GM21786 (cell line): ENCODE data around the gene GREM2.
A peak's percentile ranks its signal among the peaks of the same experiment; 100 is the strongest.

Experiments
- ATAC-seq: cut with Tn5 transposase; IDR thresholded peaks from one replicate; pipeline ENCODE4 v1.9.1; 2021; ENCODE audit not compliant: unreplicated experiment

The GREM2 gene

DNA sequence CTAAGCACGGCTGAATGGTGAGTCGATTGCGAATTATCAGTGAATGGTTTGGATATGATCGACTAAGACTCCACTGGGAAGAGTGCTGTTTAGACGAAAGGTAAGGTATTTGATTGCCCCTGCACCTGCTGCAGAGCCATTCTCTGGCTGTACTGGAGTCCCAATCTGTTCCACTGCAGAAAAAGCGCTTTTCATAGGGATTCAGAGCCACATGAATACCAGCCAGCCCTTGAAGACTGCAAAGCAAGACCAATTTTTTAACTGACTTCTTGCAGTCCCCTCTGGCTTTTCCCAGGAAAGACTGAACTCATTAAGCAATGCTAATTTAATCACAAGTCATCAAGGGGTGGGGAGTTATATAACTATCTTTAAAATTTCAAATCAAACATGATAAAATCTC, 1.3 kb downstream of the GREM2 start:
- ATAC-seq: no peak

DNA sequence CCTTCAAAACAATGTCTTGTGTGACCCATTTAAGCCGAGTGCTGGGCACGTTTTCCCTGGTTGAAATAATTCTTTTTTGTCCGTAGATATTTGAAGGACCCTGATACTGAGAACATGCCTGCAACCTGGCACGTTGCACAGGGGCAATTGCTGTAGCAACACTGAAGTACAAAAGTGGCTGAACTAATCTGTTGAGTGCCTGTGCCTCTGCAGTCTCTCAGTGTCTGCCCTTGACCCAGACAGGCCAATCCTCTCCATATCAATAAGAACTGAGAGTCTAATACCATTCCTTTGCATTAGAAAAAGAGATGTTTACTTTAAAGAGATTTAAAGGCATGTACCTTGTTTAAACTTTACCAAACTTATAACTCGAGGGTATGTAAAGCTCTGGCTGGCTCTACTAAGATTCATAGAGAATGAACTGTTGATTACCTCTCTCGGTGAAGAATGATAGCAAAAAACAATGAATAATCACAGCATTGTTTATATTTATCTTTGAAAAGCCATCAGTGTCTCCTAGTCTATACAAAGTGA, 2.4 kb downstream of the GREM2 start:
- ATAC-seq: no peak

DNA sequence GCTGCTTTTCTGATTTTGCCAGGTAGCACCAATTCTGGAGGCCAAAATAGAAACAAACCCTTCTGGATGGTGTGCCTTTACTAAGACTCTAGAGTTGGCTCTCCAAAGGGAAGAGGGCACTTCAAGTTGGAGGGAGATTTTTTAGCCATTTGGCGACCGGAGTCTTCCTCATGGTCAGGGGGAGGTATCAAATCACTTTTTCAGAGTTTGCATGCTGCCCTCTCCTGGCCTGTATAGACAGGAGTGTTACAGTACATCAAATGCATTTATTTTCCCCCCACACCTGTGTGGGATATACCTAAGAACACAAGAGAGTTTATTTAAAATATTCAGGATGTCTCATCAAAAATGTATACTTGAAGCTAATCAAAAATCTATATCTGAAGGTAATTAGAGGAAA, 3.2 kb downstream of the GREM2 start:
- ATAC-seq: no peak

GRCh38 chr1:240607006-240607405, 4.9 kb downstream of the GREM2 start:
- no peak for ATAC-seq

DNA sequence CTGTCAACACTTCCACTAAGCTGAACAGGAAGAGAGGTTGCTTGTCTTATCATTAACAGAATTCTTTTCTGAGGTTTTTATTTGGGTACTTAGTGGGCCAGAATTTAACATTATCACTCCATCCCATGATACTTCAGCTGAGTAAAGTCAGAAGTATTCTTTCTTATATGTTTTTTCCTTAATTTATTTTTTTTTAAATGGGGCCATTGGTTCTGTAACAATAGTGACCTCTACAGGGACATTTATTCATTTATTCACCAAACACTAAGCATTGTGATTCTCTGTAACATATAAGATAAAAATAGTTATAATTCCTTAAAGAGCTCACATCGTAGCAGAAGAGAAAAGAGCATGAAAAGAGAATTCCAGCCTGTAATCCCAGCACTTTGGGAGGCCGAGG, 9.8 kb downstream of the GREM2 start:
- ATAC-seq: no peak

GRCh38 chr1:240599830-240600229, 12.1 kb downstream of the GREM2 start:
- ATAC-seq: no peak

DNA sequence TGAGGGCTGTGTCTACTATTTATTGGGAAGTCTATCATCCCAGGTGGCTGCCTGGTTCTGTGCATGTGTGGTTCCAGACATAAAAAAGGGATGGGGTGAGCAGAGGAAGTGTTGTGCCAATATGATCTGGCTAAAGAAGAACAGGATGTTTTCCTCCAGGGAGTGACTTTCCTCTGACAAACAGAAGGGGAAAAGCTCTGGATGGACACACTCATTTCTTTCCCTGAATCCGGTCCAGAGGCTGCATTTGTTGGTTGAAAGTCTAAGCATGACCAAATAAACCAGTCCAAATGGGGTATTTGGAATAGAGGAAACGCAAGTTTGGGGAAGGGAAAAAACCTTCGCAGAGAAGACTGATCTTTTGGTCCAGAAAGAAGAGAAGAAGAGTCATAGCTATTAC, 12.7 kb downstream of the GREM2 start:
- ATAC-seq: no peak

DNA sequence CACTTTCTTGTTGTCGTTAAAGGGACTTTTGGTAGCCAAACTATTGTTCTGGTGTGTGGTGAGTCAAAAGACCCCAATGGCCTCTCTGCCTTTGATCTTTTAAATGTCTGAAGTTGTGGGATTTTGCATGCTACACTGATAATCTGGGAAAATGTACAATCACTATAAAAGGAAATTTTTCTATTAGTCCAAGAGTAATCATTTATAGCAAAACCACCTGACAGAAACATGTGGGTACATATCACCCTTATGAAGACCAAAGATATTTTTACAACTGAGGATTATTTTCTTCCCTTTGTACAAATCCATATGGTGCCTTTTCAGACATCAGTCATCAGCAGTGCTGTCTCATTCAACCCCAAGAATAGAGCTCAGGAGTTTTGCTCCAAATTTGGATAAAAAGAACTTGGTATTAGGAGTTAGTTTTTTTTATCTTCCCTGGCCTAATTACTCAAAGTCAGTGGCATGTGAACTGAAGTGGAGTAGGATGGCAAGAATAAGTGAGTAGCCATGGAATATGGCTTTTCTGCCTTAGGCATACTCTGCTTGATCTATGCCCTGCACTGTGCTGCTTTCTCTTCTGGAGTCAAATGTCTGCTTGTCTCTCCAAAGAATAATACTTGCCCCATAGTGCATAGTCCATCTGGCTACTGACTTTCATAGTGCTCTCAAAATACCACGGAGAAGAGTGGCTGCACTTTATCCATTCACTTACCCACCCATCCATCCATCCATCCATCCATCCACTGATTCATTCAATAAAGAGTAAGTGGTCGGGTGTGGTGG, 13.5 kb downstream of the GREM2 start:
- ATAC-seq: no peak

DNA sequence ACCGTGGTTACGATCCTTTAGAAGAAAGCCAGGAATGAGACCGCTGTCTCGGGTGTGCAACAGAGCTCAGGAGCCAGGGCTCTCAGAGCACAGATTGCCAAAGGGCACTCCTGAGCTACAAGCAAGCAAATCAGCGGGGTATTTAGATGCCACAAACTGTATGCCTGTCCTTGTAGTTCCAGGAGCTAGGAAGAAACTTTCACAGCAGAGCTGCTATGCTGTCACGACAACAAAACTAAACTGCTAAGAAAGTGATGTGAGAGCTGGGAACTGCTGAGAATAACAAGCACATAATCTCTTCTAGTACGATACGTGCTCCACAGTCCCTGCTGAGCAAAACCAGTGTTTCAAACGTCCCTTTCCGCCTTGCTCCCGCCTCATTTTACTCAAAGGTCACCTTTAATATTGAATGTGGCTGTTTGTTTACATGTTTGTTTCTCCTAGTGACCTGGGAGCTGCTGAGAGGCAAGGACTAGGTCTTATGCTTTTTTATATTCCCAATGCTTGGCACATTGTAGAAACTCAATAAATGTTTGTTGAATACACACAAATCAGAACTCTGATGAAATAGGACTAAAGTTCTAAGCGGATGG, 14.7 kb downstream of the GREM2 start:
- no peak for ATAC-seq

- no peak for ATAC-seq
Observed at GRCh38 chr1:240595476-240595875, 16.5 kb downstream of the GREM2 start.

DNA sequence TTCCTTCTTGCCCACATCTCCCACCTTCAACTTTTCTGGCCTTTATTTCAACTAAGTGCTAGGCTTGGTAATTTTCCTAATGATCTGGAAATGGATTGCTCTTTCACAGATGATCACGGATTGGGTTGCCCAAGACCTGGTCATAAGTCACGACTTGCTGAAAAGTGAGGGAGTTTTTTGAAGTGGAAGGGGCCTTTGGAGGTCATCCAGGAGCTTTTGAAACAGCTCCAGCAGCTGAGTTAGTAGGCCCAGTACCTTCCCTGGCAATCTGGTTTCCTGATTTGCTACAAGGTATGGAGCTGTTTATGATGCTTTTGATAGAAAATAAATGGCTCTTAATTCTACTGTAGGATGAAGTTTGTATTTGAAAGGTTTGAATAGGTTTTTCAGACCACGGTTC, 20.4 kb downstream of the GREM2 start:
- ATAC-seq: no peak

GRCh38 chr1:240591078-240591477, 20.9 kb downstream of the GREM2 start:
- ATAC-seq: no peak

- no peak for ATAC-seq
Observed at GRCh38 chr1:240589585-240590110, 22.3 kb downstream of the GREM2 start.

DNA sequence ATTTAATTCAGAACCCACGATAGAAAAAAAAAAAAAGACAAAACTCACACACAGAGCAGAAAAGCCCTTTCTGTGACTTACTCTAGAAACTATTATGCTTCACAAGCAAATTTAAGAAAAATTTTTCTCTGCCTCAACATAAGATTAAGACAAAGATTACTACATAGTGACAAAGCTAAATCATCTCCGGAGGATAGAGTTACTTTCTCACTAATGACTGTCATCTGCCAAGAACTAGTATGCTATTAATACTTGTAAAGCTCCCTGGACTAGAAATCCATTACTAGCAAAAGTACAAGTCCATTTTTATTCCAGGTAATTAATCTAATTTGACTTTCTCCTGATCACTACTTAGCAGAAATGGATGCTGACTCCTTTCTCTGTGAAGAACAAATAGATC, 25.9 kb downstream of the GREM2 start:
- no peak for ATAC-seq

DNA sequence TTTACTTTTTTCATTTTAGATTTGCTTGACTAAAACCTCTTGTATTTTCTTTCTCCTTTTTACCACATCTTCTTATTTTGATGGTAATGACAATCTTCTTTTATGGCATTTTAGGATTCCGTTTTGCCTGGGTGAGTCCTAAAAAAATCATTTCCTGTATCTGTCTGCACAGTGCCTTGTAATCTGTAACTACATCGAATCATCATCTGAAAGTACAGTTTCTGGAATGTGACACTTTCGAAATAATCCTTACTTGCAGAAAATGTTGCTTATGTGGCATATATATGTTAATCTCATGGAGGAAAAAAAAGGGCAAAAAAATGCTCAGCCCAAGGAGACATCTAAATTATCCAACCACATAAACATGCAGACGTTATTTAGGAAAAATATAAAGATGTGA, 29.0 kb downstream of the GREM2 start:
- no peak for ATAC-seq

GRCh38 chr1:240579511-240579910, 32.4 kb downstream of the GREM2 start:
- no peak for ATAC-seq

DNA sequence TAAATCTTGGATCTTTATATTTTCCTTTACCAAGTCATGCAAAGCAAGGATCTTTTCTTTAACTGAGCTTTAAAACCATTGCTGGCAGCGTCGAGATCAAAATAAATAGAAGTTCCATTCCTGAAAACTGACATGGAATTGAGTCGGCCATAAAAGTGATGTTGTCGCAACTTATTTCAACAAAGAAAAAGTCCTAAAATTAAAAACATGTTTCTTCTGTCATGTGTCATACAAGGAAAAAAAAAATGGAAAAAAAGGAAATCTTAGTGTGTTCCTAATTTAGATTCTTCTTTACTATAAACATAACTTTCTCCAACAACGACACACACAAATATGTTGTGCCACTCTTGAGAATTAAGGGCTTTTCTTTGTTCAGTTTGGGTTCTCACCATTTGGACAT, 34.9 kb downstream of the GREM2 start:
- no peak for ATAC-seq

DNA sequence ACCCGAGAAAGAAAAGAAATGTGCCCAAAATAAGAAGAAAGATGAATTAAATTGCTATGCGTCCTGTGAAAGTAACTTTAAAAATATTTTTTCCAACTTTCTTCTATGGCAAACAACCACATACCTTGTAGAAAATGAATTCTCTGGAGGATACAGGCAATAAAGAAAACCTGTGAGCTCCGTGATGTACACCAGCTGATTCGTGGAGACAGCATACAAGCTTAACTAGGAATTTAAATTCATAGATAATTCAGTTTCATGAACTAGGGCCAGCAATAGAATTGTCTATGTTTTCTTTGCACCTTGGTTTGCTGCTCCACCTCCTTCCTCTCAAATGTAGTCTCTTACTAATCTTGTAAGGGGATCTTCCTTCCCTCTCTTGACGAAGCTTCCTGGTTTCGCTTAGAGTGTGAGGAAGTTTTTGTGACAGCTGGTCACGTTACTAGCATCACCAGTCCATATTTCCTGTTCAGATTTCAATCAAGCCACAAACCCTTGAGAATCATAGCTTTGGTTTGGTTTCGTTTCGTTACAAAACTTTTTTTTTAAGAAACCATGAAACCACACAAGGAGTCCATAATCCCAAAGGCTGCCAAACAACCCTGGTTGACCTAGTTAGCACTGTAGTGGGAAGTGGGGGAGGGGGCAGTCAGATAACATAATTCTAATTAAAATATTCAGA, 35.8 kb downstream of the GREM2 start:
- ATAC-seq: peak; percentile 61

- ATAC-seq: no peak
Observed at GRCh38 chr1:240572328-240572727, 39.6 kb downstream of the GREM2 start.

DNA sequence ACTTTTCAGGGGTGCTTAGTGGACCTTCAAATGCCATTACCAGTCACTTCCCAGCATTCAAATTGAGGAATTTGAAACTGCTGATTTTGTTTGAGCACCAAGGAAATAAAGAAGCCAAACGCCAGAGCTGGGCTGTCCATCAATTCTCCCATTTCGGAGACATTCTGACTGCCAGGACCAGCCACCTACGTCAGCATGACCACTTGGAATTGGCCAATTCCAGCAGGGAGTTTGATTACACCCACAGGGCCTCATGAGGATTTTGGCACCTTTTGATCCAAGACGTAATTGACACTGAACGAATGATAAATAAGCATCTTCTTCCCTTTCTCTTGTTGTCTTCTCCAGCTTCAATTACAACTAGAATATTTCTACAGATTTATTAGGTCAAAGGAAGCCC, 40.2 kb downstream of the GREM2 start:
- ATAC-seq: no peak

DNA sequence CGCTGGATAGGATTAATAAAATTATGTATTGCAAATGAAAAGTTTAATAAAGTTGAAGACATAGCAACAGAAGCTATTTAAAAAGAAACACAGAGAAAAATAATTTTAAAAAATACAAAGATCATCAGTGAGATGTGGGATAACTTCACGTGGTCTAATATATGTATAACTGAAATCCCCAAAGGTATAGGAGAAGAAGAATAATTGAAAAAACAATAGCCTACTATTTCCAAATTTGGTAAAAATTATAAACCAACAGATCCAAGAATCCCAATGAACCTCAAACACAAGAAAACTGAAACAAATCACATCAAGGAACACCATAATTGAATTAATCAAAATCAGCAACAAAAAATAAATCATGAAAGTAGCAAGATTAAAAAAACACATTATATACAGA, 44.9 kb downstream of the GREM2 start:
- no peak for ATAC-seq

DNA sequence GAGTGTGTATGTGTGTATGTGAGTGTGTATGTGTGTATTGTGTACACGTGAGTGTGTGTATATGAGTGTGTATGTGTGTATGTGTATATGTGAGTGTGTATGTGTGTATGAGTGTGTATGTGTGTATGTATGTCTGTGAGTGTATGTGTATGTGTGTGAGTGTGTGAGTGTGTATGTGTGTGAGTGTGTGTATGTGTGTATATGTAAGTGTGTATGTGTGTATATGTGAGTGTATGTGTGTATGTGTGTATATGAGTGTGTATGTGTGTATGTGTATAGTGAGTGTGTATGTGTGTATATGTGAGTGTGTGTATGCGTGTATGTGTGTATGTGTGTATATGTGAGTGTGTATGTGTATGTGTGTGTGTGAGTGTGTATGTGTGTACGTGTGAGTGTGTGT, 49.2 kb downstream of the GREM2 start:
- ATAC-seq: no peak
